Measurements from ENCODE around the gene GATAD2B.
"Not testable (repeated sequence)": the region's sequence is repeated elsewhere in the genome, so short reads cannot be mapped to it uniquely, and the experiment has no call there.

GATAD2B gene

GRCh38 chr1:153886127-153886526, 36.6 kb downstream of the GATAD2B start:
- no peak for DNase-seq (ENCODE audit: low spot score)

- DNase-seq (ENCODE audit: low spot score) = no peak
Measured at GRCh38 chr1:153883223-153883622, 39.5 kb downstream of the GATAD2B start.

- DNase-seq (ENCODE audit: low spot score) = no peak
Measured at GRCh38 chr1:153882296-153882912, 40.4 kb downstream of the GATAD2B start.

- DNase-seq (ENCODE audit: low spot score) = peak; percentile 64
Measured at GRCh38 chr1:153881751-153882150, 41.0 kb downstream of the GATAD2B start.

- peak; percentile 90 for DNase-seq (ENCODE audit: low spot score)
Measured at GRCh38 chr1:153880962-153881361, 41.8 kb downstream of the GATAD2B start.

GRCh38 chr1:153880024-153880423, 42.7 kb downstream of the GATAD2B start:
- no peak for DNase-seq (ENCODE audit: low spot score)

GRCh38 chr1:153877112-153877511, 45.7 kb downstream of the GATAD2B start:
- no peak for DNase-seq (ENCODE audit: low spot score)

- no peak for DNase-seq (ENCODE audit: low spot score)
Measured at GRCh38 chr1:153872934-153873333, 49.8 kb downstream of the GATAD2B start.

- no peak for DNase-seq (ENCODE audit: low spot score)
Measured at GRCh38 chr1:153872331-153872730, 50.4 kb downstream of the GATAD2B start.

GRCh38 chr1:153869486-153869885, 53.3 kb downstream of the GATAD2B start:
- no peak for DNase-seq (ENCODE audit: low spot score)

GRCh38 chr1:153866045-153866850, 56.5 kb downstream of the GATAD2B start:
- no peak for DNase-seq (ENCODE audit: low spot score)

GRCh38 chr1:153860285-153860684, 62.5 kb downstream of the GATAD2B start:
- DNase-seq (ENCODE audit: low spot score) = no peak

GRCh38 chr1:153857505-153857904, 65.3 kb downstream of the GATAD2B start:
- DNase-seq (ENCODE audit: low spot score) = no peak

GRCh38 chr1:153856763-153857162, 66.0 kb downstream of the GATAD2B start:
- DNase-seq (ENCODE audit: low spot score) = no peak

- no peak for DNase-seq (ENCODE audit: low spot score)
Measured at GRCh38 chr1:153852170-153852569, 70.6 kb downstream of the GATAD2B start.

GRCh38 chr1:153849487-153850185, 73.1 kb downstream of the GATAD2B start:
- no peak for DNase-seq (ENCODE audit: low spot score)

- DNase-seq (ENCODE audit: low spot score) = no peak
Measured at GRCh38 chr1:153848805-153849204, 74.0 kb downstream of the GATAD2B start.

GRCh38 chr1:153845158-153845557, 77.6 kb downstream of the GATAD2B start:
- no peak for DNase-seq (ENCODE audit: low spot score)

GRCh38 chr1:153844349-153844748, 78.4 kb downstream of the GATAD2B start:
- not testable (repeated sequence) for DNase-seq (ENCODE audit: low spot score)

GRCh38 chr1:153842006-153842471, 80.7 kb downstream of the GATAD2B start:
- DNase-seq (ENCODE audit: low spot score) = no peak

GRCh38 chr1:153841463-153841994, 81.2 kb downstream of the GATAD2B start:
- DNase-seq (ENCODE audit: low spot score) = no peak

- not testable (repeated sequence) for DNase-seq (ENCODE audit: low spot score)
Measured at GRCh38 chr1:153840774-153841173, 82.0 kb downstream of the GATAD2B start.

Measured in left forelimb (tissue), 1 donor.